Suprapubic skin (tissue), 4 donors: ENCODE data around the gene RELT. TPM values are rescaled to one million over a fixed set of nuclear protein-coding genes. Genes with fewer than 3 reads are reported as not detected.

Experiments
- DNase-seq, 2 donors: peaks; one replicate each; pipeline ENCODE4 v3.0.0-alpha.2; 2019; ENCODE audit warnings: low spot score in 2 of 2
- H3K27ac ChIP-seq: fragments of 200-600 bp; sonication (generic); one replicate; pipeline ENCODE4 v1.5.1; 2019
- H3K27me3 ChIP-seq: fragments of 200-600 bp; sonication (generic); one replicate; pipeline ENCODE4 v1.5.1; 2019
- H3K36me3 ChIP-seq: fragments of 200-600 bp; sonication (generic); one replicate; pipeline ENCODE4 v1.5.1; 2019
- H3K4me1 ChIP-seq: fragments of 200-600 bp; sonication (generic); one replicate; pipeline ENCODE4 v1.5.1; 2019
- H3K4me3 ChIP-seq: fragments of 200-600 bp; sonication (generic); one replicate; pipeline ENCODE4 v1.5.1; 2019; ENCODE audit warnings: mild to moderate bottlenecking
- H3K9me3 ChIP-seq: fragments of 200-600 bp; sonication (generic); one replicate; pipeline ENCODE4 v1.5.1; 2019
- CTCF ChIP-seq, 2 donors: fragments of 200-600 bp in 1 of 2; fragments of 450-650 bp in 1 of 2; sonication (generic) in 1 of 2; IDR thresholded peaks; one replicate each; pipeline ENCODE4 v1.5.1; 2016 to 2019; ENCODE audit warnings: antibody characterized with exemption in 2 of 2, mild to moderate bottlenecking in 1 of 2, moderate library complexity in 1 of 2
- EP300 ChIP-seq: sonication (generic); formaldehyde crosslinking; IDR thresholded peaks from one replicate; pipeline ENCODE4 v1.6.1; 2017; ENCODE audit warnings: antibody characterized with exemption
- POLR2A ChIP-seq, 2 donors: fragments of 450-650 bp; IDR thresholded peaks; one replicate each; pipeline ENCODE4 v1.6.1; 2017; ENCODE audit warnings: antibody characterized with exemption in 2 of 2, mild to moderate bottlenecking in 2 of 2, moderate library complexity in 2 of 2
- POLR2AphosphoS5 ChIP-seq, 3 donors: sonication (generic); formaldehyde crosslinking; IDR thresholded peaks; one replicate each; pipeline ENCODE4 v1.6.1; 2017; ENCODE audit warnings: antibody characterized with exemption in 3 of 3
- WGBS: methylation state at CpG from one replicate; pipeline ENCODE4 v1.1.5; 2018; 5-methylcytosine and 5-hydroxymethylcytosine counted together
- total RNA-seq, 4 donors: library from RNA; depleted of rRNA; stranded (reverse); fragments of >200 nt; gene quantifications; one replicate each; pipeline ENCODE4 v1.1.0, GENCODE V29; 2016

RELT gene
- total RNA-seq, 4 donors from 2014 or later: 1.9 to 11.2 (median 4.2) TPM

DNA sequence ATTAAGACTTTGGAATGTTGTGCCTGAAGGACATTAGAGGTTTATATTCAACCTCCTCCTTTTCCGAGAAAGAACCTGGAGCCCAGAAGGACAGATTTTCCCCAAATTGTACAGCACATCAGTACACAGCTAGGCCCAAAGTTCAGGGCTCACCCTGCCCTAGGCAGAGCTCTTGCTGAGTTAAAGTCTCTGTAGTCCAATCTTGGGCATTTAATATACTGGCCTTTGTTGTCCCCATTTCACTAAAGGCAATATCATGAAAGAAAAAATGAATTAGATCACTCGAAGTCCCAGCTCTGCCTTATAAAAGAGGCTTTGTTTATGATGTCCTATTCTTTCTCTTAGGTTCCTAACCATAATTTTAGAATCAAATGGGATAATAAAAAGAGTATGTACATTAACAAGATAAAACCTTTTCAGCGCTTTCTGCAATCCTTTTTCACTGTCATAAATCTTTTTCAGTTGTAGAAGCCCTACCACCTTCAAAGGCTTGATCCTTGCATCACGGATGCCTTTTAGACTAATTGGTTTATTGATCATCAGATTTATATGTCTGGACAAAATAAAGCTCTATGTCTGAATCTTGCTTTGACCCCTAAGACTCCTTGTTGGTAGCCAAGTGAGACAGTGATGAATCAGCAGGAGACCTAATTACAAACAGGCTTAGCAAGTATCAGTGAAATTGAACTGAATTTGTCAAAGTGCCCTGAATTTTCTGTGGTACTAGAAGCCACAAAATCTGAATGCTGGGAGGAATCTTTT is 39.8 kb downstream of the RELT start:
- WGBS: 75% methylated on average over 4 of the region's 4 CpGs
- no peaks in the 10 kb centered on the region for H3K9me3 ChIP-seq
- H3K4me1 ChIP-seq: peaks cover 30% of the 10 kb centered on the region
- H3K27ac ChIP-seq: peak overlapping the region; percentile 68
- H3K4me3 ChIP-seq: no peak overlapping the region
- TF ChIP-seq POLR2A (IDR thresholded peaks at IDR 0.05): no peak
- no peak for TF ChIP-seq POLR2AphosphoS5 (IDR thresholded peaks at IDR 0.05)
- no peak for TF ChIP-seq CTCF (IDR thresholded peaks at IDR 0.05)
- no peak for TF ChIP-seq EP300
- no peaks in the 10 kb centered on the region for H3K27me3 ChIP-seq
- no peak for DNase-seq
- H3K36me3 ChIP-seq: peaks cover 8% of the 10 kb centered on the region

DNA sequence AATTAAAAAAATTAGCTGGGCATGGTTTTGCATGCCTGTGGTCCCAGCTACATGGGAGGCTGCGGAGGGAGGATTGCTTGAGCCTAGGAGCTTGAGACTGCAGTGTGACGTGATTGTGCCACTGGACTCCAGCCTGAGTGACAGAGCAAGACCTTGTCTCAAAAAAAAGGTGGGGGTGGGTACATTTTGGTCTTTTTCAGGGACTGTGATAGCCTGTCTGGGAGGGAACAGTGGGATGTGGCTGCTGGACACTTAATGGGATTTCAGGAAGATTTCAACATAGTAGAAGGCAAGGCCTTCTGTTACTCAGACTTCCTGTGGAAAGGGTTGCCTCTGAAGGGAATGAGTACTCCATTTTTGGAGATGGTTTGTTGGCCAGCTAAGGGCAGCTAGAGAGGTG is 40.6 kb downstream of the RELT start:
- Histone ChIP-seq H3K27me3 (no peaks in the 10 kb centered on the region), H3K4me3 (no peak overlapping the region), H3K4me1 (peaks cover 30% of the 10 kb centered on the region), H3K27ac (peak overlapping the region; percentile 68), H3K36me3 (peaks cover 8% of the 10 kb centered on the region), H3K9me3 (no peaks in the 10 kb centered on the region)
- DNase-seq: no peak
- no peak for TF ChIP-seq POLR2A (IDR thresholded peaks at IDR 0.05)
- 85% methylated on average over 2 of the region's 2 CpGs for WGBS

- DNase-seq: no peak
- no peaks in the 10 kb centered on the region for H3K9me3 ChIP-seq
- peaks cover 20% of the 10 kb centered on the region for H3K4me1 ChIP-seq
- no peaks in the 10 kb centered on the region for H3K27me3 ChIP-seq
- no peak for TF ChIP-seq POLR2AphosphoS5 (IDR thresholded peaks at IDR 0.05)
- TF ChIP-seq POLR2A (IDR thresholded peaks at IDR 0.05): no peak
- no peak overlapping the region for H3K27ac ChIP-seq
- no peak overlapping the region for H3K4me3 ChIP-seq
- H3K36me3 ChIP-seq: peaks cover 8% of the 10 kb centered on the region
Measured at GRCh38 chr11:73420136-73420535, 43.9 kb downstream of the RELT start.

- Histone ChIP-seq H3K27me3 (no peaks in the 10 kb centered on the region), H3K36me3 (peaks cover 8% of the 10 kb centered on the region), H3K9me3 (no peaks in the 10 kb centered on the region), H3K4me3 (no peak overlapping the region), H3K27ac (no peak overlapping the region), H3K4me1 (no peaks in the 10 kb centered on the region)
- TF ChIP-seq EP300: no peak
- no peak for DNase-seq
- 98% methylated on average over 4 of the region's 4 CpGs for WGBS
Measured at GRCh38 chr11:73422886-73423285, 46.7 kb downstream of the RELT start.

- Histone ChIP-seq H3K4me3 (no peak overlapping the region), H3K27ac (no peak overlapping the region), H3K4me1 (no peaks in the 10 kb centered on the region), H3K27me3 (no peaks in the 10 kb centered on the region), H3K36me3 (peaks cover 5% of the 10 kb centered on the region), H3K9me3 (no peaks in the 10 kb centered on the region)
- 91% methylated on average over 3 of the region's 3 CpGs for WGBS
- DNase-seq: no peak
- TF ChIP-seq POLR2A (IDR thresholded peaks at IDR 0.05): no peak
- TF ChIP-seq POLR2AphosphoS5 (IDR thresholded peaks at IDR 0.05): no peak
- no peak for TF ChIP-seq EP300
- no peak for TF ChIP-seq CTCF (IDR thresholded peaks at IDR 0.05)
Measured at GRCh38 chr11:73423506-73423905, 47.3 kb downstream of the RELT start.

GRCh38 chr11:73425108-73425507 is 48.9 kb downstream of the RELT start:
- WGBS: 100% methylated on average over 1 of the region's 1 CpG
- DNase-seq: no peak

More at GRCh38 chr11:73425108-73425507, 48.9 kb downstream of the RELT start:
- Histone ChIP-seq H3K36me3 (no peaks in the 10 kb centered on the region), H3K4me3 (no peak overlapping the region), H3K9me3 (no peaks in the 10 kb centered on the region), H3K4me1 (no peaks in the 10 kb centered on the region), H3K27ac (no peak overlapping the region), H3K27me3 (no peaks in the 10 kb centered on the region)
- TF ChIP-seq POLR2A (IDR thresholded peaks at IDR 0.05) (no peak), CTCF (IDR thresholded peaks at IDR 0.05) (no peak), POLR2AphosphoS5 (IDR thresholded peaks at IDR 0.05) (no peak), EP300 (no peak)
